EH (cell line): ENCODE measurements around the gene PDRG1.
"Not testable (repeated sequence)": the region's sequence is repeated elsewhere in the genome, so short reads cannot be mapped to it uniquely, and the experiment has no call there.

Source experiments
- DNase-seq: peaks from one replicate; pipeline ENCODE4 v3.0.0-alpha.2; 2015; ENCODE audit warnings: low read depth

The PDRG1 gene

DNA sequence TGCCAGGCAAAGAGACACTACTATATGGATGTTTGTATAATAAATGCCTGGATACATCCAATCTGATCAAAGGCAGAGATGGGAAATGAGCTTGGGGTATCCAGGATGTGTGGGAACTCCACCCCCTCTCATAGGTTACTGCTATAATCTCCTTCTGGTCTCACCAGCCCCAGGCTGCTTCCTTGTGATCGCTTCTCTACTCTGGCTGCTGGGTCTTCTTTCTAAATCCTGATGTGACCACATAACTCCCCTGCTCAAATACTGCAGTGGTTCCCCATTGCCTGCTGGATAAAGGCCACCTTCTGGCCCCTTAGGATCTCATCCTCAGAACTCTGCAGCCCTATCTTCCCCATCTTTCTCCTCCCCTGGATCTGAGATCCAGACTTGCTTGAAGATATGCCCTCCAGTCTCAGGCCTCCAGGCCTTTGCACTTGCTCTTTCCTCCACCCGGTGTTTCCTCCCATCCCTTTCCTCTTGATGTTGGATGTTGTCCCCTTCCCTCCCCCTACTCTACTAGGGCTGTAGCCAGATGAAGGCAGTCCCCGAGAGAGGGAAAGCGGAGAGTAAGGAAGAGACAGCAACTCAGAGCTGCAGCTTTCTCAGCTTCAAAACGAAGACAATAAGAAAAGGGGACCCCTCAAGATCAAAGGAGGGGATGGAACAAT is 15.3 kb upstream of the PDRG1 start:
- DNase-seq: no peak

DNA sequence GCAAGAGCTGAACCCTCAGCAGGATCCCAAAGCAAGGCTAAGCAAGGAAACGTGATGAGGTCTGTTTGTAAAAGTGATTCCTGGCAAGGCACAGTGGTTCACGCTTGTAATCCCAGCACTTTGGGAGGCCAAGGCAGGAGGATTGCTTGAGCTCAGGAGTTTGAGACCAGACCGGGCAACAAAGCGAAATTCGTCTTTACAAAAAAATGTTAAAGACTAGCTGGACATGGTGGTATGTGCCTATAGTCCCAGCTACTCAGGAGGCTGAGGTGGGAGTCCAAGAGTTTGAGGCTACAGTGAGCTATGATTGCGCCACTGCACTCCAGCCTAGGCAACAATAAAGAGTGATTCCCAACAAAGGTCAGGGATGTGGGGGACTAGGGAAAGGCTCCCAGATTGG is 12.0 kb upstream of the PDRG1 start:
- no peak for DNase-seq

DNA sequence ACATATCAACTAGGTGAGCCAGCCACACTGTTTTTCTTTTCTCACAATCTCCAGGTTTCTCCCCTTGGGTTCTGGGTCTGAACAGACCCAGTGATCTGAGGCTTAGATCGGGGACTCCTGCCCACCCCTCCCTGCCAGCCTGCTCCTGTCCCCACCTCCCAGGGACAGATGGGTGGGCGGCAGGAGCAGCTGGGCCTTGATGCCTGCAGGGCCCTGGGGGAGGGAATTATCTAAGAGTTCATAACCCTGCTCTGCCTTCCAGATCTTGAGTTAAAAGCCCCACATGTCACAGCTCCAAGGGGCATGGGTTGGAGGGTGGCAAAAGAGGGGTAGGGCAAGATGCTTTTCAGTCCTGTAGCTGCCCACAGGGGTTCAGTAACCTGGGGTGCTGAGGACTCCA is 10.9 kb upstream of the PDRG1 start:
- no peak for DNase-seq

DNA sequence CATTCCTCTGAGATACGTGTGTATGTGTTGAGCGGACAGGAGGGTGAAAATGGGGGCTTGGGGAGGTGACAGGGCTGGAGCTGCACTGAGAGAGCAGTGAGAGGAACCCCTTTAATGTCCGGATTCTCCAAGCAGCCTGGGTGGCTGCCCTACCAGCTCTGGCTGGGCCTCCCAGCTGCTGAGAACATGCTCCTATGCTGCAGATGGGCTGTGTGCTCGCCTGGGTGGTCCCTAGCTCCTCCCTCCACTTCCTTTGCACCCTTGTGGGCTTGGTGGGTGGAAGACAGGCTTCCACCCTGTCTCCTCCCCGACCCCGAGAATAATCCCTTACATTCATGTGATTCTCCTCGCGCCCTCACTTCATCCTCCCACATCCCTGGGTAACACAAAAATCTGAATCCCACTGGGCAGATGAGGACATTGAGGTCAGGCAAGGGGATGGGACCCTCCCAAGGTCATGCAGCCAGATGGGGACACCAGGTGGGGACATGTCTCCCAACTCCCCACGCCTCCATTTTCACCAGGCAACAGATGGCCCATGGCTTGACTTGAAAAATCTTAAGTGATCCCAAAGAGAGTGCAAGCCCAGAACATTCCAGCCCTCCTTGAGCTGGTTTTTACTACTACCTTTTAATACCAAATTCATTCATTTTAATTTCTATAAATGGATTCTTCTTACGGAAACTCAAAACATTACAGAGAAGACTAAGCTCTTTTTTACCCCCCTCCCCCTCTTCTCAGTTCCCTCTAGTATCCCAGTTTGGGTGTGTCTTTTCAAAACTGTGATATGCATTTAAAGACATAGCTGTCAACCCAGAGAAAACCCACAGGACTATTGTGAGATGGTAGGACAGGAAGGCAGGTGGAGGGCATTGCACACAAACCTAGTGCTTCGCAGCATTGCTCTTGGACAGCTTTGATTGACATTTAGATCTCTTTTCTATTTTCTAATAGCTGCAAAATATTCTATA is 5.0 kb upstream of the PDRG1 start:
- no peak for DNase-seq

DNA sequence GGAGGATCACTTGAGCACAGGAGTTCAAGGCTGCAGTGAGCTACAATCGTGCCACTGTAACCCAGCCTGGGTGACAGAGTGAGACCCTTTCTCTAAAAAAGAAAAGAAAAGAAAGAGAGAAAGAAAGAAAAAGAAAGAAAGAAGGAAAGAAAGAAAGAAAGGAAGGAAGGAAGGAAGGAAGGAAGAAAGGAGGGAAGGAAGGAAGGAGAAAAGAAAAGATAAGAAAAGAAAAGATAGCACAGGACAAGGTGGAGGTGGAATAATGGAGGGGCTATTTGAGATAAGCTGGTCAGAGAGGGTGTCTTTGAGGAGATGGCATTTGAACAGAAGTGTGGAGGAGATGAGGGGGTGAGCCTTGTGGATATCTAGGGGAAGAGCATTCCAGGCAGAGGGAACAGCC is 2.7 kb upstream of the PDRG1 start:
- DNase-seq: no peak

DNA sequence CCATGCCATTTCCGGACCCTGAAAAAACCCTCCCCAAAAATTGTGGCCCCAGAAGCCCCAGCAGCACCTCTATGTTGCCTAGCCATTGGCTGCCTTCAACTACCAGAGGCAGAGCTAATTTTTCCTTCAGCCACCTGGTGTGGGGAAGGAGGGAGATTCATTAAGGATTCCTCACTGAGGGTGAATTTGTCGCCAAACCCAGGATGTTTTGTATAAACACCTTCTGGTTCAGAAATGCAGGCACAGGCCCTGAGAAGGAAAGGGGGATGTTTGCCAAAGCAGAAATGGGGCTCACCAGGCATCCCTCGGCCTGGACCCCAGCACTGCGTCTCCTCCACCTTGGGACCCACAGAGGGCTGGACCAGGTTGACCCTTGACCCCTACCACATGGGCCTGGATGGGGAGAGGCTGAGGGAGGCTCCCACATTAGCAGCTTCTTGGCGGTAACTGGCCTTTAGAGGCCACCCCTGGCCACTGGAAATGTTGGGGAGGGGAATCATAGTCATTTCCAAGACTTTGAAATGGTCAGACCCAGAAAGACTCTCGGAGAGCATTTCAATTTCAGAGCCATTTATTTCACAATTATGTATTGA is 1.8 kb upstream of the PDRG1 start:
- DNase-seq: no peak

DNA sequence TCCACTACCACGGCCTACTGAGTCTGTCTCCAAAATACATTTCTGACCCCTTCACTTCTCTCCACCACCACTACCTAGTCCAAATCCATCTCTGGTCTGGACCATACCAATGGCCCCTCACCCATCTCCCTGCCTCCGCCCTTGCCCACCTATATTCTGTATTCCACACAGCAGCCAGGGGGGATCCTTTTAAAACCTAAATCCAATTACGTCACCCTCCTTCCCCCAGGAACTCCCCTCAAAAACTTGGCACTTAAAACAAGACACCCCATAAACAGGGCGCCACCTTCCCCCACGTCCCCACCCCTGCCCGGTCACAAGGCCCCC is 680 bp downstream of the PDRG1 start:
- DNase-seq: no peak

DNA sequence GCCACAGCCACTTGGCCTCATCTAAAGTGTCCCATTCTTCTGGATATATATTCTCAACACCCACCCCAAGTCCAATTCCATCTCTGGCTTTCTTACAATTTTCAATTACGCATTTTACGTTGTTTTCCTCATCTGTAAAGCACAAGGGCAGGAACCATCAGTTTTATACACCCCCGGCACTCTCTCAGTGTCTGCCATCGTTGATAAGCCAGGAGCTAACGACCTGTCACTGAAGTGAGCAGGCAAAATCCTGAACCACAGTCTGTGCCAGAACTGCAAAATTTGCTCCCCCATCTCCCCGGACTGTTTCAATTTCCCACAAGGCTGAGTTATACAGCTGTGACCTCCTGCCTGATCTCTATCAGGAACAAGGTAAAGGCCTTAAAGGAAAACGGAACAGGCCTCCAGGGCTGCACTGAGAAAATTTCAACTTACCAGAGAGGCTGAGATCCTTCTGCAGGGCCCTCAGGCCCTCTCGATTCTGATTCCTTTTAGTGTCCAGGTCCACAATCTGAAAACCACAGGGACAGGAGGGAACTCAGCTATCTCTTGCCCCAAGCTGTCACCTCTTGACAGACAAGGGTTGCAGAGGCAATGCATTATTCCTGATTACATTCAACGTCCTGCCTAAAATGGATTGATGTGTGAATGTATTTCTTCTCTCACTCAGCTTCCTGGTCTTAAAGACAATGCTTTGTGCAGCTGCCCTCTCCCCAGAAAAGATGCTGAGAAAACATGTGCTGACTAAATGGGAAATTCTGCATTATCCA is 1.8 kb downstream of the PDRG1 start:
- DNase-seq: no peak

DNA sequence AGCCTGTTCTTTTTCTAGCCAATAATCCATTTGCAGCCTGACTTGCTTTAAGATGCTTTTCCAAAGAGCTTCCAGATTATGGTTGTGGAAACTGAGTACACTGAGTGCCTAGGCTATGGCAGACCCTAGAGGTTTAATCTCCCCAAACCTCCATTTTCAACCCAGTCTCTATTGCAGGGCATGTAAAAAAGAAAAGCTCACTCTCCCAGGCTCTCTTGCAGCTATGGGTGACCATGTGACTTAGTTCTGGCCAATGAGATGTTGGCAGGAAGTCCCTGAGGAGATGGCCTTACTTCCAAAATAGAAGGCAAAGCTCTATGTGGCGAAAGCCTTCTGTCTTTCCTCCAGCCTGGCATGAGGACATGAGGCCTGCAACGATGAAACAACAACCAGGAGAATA is 3.8 kb downstream of the PDRG1 start:
- no peak for DNase-seq

DNA sequence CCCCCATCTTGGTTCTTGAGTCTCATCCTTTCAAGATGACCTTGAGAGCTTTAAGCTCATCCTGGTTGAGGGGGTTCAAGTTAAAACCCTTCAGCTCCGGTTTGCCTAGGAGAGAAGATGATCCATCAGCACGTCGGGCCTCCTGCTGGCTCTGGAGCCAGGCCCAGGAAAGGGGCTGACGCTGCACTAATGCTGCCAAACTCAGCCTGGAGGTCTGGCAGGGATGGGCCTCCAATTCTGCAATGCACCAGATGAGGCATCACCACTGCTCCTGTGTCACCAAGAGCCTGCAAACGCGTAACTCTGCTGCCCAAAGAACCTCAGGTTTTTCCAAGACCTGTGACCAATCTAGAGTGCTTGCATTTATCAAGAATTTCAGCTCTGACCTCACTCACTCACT is 6.1 kb downstream of the PDRG1 start:
- DNase-seq: no peak

DNA sequence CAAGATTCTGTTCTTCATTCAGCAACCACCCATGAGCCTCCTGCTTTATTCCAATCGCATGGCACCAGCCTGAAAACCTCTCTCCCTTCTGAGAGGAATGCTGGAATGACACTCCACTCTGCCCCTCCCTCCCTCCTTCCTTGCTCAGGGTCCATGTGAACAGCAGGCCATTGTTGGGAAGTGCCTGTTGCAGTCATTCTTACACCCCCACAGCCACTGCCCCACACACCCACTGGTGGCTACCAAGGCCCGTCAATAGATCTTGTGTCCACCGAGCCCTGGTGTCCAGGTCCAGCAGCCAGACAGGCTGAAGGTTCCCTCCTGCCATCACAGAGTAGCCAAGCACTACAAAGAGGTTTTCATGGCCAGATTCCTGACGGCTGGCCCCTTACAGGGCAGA is 6.5 kb downstream of the PDRG1 start:
- DNase-seq: no peak

DNA sequence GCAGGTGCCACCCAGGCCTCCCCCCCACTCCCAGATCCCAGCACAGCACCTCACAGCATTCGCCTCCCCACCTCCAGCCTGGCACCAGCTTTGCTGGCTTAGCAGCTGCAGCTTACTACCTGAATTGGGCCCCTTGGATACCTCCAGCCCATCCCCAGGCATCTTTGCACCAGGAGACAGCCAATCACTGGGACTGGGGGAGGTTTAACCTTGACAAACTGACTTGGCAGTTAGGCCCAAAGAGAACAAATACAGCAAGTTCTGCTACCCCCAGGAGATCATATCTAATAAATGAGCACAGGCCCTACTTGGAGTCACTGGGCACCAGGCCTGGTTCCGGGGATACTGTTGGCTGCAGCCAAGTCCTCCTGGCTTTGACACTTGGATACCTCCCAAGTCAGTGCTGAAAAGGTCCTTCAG is 8.8 kb downstream of the PDRG1 start:
- DNase-seq: no peak

DNA sequence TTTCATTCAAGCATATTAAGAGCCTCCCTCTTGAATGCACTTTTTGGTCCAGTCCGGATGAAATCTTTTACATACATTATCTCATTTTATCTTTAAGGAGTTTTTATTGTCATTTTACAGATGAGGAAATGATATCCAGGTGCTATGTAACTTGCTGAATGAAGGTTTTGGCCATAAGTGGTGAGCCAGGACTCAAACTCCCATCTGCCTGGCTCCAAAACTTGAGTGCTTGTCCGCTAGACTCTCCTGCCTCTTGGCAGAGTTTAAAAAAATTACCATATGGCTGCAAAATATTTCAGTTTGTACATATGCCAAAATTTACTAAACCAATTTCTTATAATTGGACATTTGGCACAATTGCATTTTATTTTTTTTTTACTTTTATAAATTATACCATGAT is 12.2 kb downstream of the PDRG1 start:
- DNase-seq: no peak

DNA sequence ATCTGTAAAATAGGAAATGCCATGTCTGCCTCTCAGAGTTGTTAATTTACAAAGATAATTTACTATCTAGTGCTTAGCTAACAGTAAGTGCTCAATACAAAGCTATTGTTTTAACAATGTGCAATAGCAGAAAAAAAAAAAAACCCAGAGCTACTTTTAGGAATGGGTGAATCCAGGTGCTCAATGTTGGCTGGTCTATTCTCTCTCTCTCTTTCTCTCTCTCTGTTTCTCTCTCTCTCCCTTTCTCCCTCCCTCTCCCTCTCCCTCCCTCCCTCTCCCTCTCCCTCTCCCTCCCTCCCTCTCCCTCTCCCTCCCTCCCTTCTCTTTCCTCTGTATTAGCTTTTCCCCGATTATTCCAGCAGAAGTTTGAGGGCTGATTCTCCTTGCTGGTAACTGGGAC is 14.0 kb downstream of the PDRG1 start:
- DNase-seq: no peak

DNA sequence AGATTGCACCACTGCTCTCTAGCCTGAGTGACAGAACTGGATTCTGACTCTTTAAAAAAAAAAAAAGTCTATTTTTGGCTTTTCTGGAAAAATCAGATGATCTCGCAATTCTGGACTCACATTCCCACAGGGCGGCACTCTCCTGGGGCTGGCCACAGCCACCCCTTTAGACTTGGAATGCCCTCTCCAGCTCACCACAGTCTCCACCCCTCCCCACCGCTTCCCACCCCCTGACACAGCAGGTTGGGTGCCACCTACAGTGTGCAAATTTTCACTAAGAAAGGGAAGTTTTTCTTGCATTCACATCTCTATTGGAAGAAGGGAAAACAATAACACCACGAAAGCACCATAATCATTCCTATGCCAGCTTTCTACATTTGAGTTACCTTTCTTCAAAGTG is 15.4 kb downstream of the PDRG1 start:
- DNase-seq: no peak

DNA sequence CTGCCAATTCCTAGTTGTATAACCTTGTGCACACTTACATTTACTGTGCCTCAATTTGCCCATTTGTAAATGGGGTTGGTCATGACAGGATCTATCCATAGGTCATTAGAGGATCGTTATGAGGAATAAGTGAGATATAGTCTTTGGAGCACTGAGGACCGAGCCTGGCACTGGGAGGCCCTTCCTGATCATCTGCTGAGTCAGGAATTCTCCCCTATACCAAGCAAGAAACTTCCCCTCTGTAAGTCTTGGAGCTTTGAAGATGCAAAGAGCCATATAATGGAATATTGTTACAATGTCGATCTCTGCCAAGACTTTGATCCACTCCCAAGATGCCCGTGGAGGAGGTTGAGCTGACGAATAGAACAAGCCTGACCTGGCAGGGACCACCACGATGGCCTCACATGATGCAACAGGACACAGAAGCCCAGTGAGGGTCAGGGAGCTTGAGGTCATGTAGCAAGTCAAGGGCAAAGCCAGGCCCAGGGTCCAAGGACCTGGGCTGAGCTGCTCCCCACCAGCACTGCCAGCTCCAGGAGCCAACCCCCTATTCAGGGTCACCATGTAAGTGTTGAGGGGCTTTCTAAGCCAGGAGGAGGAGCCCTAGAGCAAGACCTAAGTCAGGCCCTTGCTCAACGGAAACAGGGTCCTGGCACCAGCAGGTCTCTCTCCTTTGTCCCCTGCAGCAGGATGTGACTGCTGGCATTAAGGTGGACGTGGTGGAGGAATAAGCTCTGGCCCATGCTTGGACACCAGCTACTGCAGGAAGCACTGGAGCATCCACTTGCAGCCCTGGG is 16.7 kb downstream of the PDRG1 start:
- DNase-seq: no peak

DNA sequence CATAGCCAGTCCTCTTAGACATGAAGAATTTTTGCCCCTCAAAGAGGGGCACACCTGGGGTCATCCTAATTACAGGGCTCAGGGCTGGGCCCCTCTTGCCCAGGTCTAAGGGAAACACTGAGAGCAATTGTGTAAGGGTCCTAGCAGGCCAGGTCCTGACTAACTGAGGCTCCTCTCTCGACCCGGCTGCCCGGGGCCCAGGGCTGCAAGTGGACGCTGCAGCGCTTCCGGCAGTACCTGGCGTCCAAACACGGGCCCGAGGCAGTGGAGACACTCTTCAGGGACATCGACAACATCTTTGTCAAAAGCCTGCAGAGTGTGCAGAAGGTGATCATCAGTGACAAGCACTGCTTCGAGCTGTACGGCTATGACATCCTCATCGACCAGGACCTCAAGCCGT is 17.4 kb downstream of the PDRG1 start:
- DNase-seq: no peak

DNA sequence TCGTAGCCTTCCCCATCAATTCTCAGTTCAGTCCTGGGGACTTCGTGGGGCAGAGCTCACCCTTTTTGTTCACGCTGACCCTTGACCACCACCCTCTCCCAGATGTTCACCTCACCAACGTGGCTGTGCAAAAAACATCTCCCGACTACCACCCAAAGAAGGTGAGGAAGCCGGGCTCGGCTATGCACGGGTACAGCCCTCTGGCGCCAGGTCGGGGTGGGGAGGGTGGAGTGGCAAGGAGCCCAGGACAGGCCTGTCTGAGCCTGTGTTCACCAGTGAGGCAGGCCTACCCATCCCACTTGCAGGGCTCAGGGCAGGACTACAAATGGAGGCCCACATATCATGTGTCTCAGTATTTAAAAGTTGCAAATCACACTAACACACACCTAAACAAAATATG is 18.1 kb downstream of the PDRG1 start:
- DNase-seq: no peak

DNA sequence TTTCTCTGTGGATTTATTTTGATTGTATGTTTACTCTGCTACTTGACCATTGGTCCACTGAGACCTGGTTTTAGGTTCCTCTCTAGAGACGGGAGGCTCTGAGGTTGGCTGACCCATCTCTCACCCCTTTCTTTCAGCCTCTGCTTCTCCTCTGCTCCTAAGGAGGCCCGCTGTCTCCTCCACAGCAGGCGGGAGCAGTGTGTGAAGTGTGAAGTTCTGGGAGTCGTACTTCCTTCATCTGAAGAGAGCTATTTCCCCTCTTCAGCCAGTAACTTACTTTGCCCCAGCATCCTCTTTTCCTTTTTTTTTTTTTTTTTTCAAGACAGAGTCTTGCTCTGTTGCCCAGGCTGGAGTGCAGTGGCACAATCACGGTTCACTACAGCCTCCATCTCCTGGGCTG is 21.1 kb downstream of the PDRG1 start:
- DNase-seq: no peak

DNA sequence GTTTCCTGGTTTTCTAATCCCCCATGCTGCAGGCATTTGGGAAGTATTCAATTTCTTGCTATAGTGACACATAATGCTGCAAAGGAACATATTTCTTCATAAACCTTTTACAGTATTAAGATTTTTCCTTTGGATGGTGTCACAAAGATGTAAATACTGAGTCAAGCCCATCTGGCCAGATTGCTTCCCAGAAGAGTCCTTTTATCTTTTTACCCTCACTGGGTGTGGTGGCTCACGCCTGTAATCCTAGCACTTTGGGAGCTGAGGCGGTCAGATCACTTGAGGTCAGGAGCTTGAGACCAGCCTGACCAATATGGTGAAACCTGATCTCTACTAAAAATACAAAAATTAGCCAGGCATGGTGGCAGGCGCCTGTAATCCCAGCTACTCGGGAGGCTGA is 22.2 kb downstream of the PDRG1 start:
- DNase-seq: not testable (repeated sequence)

DNA sequence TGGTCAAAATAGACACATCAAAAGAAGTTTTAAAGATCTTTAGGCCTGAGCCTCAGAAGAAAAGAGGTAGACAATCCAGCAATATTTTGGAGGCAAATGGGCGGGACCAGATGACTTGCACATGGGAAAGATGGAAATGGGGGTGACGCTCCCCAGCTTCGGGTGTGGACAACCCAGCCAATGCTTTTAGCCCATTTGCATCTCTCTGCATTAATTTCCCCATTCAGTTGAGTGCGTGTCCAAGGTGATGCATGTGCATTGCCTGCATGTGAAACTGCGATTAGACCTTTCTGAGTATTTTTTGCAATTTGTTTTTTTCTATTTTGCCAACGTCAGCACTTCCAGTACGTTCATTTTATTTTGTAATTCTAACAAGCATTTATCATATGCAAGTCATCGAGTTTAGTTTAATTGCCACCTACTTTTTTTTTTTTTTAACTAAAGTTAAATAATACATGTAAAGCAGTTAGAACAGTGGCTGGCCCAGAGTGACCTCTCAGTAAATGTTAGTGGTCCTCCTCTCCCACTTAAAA is 24.2 kb downstream of the PDRG1 start:
- DNase-seq: no peak
